Mucosa of gallbladder (tissue), 1 donor: ENCODE results near the gene MED6. TPM values are rescaled to one million over a fixed set of nuclear protein-coding genes. Genes with fewer than 3 reads are reported as not detected.

Experiments
- DNase-seq: peaks from one replicate; pipeline ENCODE4 v3.0.0-alpha.2; 2020; ENCODE audit warnings: low spot score
- total RNA-seq: library from RNA; stranded (reverse); gene quantifications from one replicate; pipeline ENCODE4 v1.2.1, GENCODE V29; 2021
- donor health status: DM: no; HTN: no; CAD: no.

MED6 gene, protein sequence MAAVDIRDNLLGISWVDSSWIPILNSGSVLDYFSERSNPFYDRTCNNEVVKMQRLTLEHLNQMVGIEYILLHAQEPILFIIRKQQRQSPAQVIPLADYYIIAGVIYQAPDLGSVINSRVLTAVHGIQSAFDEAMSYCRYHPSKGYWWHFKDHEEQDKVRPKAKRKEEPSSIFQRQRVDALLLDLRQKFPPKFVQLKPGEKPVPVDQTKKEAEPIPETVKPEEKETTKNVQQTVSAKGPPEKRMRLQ
- 24.2 TPM for total RNA-seq

DNA sequence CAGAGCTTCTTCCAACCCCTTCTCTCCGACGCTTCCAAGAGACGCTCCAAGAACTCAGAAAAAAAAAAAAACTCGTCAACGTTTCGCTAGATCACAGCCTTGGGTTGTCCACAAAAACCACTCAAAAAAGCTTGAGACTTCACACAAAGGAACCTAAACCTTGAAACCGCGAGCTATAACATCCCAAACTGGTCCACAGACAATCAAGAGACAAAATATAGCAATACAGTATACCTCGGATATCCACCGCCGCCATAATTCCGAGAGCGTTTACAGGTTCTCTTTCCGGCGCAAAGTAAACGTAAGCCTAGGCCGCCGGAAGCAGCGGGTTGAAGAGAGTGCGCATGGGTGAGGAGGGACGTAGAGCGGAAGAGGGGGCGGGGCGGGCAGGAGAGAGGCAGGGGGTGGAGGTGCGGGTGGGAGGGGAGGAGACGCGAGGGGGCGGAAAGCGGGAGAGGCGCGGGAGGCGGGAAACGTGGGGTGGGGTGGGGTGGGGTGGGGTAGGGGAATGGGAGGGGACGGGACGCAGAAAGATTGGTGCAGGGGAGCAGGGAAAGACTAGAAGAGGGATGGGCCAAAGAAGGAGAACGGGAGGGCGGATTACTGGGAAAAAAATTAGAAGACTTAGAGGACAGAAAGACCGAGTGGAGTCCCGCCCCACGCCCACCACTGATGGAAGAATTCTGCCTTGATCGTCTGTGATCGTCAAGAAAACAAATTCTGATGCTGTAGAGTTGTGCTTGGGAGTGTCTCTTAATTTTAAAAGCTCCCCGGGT, at the start of gene MED6:
Gene MED6, minus strand, starts transcription at position 274 of the 776 bp plus-strand sequence. Its CDS starts 18 bp downstream, at position 256.
- peak; percentile 96 for DNase-seq

DNA sequence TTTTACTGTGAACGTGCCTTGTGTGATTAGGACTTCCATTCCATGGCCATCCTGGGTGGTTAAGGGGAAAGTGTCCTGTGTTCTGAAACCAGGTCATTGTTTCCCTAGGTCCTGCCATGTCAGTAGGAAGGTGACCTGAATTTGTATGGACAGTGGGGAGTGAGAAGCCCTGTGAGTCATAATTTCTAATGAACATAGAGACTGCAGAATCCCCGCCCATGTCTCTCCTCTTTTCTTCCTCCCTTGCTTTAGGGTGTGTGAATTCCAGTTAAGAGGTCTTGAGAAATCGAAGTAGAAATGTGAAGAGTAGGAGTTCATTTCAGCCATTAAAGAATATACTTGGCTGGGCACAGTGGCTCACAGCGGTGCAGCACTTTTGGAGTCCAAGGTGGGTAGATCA, 49.3 kb upstream of the MED6 start:
- DNase-seq = no peak

DNA sequence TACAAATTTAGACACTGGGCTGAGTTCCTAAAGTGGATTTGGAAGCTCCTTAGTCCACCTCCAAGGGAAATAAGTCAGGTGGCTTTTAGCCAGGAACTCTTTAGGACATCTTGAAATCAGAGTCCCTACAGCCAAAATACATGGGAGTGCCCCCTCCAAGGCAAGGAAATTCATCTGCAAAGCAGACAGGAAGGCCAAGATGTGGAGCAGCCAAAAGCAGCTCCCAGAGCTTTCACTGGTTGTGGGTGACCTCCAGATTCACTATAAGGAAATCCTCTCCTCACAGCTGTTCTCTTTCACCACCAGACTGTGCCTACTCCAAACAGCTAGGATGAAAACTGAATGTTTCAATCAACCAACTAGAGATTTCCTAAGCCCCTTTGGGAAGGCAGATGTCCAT, 47.9 kb upstream of the MED6 start:
- no peak for DNase-seq

DNA sequence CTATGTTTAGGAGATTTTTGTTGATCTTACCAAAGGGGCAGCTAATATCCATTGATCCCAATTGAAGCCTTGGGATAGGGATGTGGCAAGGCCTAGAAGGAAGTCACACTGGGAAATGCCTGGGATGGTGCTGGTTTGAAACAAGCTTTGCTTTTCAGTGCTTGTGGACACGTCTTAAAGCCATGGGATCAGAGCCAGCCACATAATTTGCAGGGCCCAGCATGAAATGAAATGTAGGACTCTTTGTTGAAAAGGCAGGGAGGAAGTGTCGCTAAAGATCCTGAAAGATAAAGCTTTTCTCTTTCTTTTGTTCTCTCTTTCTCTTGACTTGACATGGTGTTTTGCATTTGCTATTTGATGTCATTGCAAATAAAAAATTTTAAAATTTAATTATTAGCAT, 46.2 kb upstream of the MED6 start:
- no peak for DNase-seq

DNA sequence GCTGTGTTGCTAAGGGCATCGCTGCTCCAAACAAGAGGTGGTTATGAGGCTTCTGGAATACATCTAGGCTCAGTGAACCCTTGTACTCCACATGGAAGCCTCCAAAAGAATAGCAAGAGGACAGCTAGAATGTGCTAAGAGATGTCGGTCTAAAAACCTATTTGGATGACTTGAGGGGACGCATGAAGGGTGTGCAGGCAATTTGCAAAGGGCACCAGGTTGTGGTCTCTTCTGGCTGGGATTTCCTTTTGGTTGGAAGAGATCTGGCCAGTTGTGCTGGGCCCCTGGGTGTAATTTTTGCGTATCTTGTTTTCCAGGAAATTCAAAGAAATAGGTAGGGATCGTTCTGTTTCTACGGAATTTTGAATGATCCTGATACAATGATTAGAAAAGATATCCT, 45.4 kb upstream of the MED6 start:
- DNase-seq = no peak

DNA sequence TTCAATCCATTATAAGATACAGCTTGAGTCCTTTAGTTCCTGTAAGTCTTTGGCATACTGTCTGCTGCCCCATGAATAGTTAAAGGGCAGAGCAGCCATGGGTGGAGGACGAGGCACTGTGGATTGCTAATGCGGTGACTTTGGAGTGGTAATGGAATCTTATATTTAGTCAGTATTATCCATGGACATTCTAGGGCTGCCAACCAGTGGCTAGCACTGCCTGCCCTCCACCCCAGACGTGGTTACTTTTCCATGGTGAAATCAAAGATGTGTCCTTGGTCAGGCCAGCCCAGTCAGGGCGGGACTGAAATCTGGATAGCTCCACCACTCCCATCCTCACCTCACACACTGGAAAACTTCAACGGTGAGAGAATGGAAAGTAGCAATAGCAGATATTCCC, 43.5 kb upstream of the MED6 start:
- DNase-seq = no peak

DNA sequence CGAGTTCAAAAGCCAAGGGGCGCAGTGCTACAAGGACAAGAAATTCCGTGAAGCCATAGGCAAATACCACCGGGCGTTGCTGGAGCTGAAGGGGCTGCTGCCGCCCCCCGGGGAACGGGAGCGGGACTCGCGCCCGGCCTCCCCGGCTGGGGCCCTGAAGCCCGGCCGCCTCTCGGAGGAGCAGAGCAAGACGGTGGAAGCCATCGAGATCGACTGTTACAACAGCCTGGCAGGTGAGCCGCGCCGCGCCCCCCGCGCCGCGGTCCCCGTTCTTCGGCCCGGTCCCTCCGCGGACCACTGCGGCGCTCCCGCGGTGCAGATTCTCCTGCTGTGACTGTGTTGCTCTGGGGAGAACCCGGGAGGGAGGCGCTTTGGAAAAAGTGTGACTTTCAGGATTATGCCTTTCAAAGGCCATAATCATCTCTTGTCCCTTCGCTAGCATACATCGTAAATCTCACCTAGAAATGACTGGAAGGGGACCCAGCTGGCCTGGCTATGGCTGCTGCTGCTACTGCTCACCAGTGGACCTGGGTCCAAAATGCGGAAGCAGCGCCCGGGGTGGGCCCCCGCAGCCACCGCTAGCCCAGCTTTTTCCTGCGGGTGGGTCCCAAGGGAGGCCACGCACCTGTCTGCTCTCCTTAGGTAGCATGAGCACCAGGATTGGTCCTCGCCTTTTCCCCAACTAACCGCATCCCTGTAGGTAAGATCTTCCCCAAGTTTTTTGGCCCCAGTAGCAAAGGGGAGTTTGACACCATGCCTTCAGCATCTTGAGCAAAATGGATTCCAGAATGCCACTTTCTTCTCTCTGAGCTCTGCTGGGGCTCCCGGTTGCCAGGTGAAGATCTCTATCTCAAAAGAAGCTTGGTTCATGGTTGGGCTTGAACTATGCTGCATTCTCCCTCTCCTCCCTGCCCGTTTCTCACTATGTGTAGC, 42.1 kb upstream of the MED6 start:
- no peak for DNase-seq

DNA sequence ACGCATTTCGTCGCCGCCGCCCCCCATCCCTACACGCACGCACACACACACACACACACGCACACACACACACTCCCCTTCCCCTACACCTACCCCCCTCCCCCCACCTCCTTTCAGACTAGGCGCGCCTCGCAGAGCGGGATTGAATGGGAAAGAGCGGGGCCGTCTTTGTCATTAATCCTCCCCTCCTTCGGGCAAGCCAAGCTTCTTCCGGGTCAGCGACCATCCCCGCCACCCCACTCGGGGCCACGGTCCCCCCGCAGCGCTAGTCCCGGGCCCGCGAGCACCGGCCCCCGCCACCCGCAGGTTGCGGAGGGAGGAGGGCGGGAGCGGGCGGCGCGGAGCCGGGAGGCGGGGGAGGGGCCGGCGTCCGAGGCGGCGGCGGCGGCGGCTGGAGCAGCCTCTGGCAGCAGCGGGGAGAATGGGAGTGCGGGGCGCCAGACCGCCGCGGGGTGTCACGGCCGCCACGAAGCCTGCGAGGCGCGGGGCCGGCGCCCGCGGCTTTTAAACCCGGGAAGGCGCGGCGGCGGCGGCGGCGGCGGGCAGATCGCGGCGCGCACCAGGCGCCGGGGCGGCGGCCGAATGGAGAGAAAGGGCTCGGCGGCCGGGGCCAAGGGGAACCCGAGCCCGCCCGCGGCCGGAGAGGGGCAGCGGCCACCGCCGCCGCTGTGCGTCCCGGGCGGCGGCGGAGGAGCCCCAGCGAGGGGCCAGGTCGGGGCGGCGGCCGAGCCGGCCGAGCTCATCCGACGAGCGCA, 41.3 kb upstream of the MED6 start, which contains the start of gene TTC9:
Gene TTC9, plus strand, starts transcription at position 369 of the 755 bp plus-strand sequence. Its CDS starts 214 bp downstream, at position 583.
- DNase-seq = no peak

DNA sequence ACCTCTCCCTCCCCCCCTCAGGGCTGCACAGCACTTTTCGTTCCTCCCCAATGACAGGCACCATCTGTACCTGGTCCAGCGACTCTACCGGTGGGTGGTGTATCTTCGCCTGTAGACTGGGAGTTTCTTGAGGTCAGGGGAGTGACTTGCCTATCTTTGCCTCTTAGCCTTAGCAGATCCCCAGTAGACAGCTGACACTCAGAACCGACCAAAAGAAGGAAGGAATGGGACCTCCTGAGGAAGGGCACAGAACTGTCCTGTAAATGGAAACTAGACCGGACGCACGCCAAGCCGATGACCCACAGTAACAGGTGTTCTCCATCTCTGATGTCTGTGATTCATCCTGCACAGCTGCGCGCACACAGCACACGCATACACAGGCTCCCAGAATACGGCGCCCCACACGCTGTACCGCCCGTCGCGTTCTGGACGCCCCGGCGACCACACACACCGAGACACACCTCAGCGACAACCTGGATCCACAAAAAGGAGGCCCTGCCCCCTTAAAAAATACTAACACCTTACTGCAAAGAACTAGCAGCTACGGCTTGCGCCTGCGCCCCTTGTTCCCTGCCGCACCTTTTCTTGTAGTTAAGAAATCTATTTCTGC, 40.6 kb upstream of the MED6 start:
- peak; percentile 36 for DNase-seq

DNA sequence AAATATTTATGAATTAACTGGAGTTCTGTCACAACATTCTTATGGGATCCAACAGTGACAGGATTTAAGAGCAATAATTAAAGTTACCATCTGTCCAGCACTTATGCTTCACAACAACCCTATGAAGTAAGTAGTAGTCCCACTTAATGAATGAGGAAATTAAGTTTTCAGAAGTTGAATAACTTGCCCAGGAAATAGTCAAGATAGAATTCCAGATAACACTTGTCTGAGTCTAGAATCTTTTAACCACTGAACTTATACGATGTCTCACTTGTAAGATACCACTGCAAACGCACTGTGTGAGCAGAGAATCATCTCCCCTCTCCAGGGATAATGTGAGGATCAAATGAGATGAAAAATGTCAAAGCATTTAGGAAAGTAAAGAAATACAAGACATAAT, 38.0 kb upstream of the MED6 start:
- no peak for DNase-seq

DNA sequence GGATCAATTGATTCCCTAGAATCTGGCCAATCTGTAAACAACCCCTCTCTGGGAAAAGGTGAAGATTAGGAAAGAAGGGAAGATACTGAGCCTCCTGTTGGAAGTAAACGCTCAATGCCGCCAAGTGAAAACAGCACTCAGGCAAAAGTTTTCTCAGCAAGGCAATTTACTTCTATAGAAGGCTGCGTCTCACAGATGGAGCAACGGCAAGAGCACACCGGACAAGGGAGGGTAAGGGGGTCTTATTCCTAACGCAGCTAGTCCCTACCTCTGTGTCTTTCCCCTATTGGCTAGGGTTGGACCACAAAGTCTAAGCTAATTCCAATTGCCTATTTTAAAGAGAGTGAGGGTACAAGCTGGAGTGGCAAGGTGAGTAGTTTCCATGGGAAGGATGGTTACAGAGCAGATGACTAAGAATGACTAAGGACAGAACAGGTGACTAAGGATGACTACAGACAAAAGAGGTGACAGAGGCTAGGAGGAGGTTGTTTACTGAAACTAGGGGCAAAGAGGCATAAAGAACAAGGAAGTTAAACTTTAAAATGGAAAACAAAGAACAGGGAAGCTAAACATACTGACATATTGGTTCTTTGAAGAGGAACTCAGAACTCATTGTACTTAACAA, 35.6 kb upstream of the MED6 start:
- DNase-seq = no peak

DNA sequence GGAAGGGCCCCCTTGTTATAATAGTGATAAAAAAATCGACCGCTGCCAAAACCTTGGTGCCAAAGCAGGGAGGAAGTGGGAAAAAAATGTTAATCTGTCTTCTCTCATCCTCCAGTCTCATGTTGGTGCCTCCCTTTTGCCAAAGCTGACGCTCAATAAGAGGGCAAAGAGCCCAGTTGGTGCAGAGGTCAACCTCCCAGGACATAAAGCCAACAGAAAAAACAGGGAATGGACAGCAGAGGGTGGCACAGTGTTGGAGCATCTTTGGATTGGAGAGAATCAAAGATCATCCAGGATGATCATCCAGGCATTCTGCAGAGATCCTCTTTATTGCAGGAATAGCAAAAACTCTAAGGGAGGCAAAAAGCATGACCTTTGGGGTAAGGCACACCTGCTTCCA, 31.5 kb upstream of the MED6 start:
- no peak for DNase-seq

DNA sequence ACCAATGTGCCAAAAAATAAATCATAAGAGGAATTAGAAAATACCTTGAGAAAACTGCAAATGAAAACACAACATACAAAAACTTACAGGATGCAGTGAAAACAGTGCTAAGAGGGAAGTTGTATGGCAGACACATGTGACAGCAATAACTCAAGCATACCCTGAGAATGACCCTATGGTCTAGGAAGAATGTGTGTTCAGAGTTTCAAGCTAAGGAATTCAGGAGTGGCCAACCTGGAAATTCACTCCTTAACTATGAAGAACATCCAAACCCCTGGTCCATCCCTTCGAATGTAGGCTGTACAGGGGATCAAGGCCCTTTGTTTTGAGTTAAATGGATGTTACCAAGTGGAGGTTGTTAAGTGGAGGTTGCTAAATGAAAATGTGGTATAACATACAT, 24.5 kb upstream of the MED6 start:
- DNase-seq = no peak

DNA sequence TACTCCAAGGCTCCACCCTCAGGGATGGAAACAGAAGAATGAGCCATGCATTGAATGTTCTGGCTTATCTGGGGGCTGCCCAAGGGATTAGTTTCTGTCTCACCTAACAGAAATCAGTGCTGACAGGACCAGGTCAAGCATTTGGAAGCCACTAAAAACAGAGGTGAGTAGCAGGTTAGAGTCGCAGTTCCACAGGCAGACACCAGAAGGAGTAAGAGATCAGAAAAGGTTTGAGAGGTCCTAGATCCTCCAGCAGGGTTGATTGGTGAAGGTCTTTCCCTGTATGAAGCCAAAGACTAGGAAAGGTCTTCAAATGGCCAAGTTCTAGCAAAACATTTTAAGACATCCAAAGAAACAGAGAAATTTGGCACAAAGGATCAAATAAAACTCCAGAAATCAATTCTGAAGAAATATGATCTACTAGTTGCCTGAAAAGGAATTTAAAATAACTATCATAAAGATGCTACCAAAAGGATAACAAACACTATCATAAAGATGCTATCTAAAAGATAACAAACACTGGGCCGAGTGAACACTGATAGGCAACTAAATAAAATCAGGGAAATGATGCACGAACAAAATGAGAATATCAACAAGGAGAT, 21.8 kb upstream of the MED6 start:
- DNase-seq = peak; percentile 33

DNA sequence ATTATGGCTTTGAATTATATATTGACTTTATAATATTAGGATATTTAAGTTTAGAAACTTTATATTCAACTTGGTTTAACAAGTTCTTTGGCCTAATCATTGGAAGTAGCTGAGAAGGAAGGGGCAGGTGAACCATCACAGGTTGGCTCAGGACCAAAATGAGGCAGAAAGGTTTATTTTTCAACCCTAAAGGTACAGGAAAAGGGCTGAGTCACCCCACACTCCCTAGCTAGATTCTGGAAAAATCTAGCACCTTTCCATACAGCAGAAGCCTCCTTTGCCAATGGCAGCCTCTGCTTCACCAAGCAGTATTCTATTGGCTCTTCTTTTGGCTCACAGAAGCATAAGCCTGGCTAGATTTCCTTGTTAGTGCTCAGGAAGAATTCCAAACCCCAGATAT, 19.3 kb upstream of the MED6 start:
- no peak for DNase-seq

DNA sequence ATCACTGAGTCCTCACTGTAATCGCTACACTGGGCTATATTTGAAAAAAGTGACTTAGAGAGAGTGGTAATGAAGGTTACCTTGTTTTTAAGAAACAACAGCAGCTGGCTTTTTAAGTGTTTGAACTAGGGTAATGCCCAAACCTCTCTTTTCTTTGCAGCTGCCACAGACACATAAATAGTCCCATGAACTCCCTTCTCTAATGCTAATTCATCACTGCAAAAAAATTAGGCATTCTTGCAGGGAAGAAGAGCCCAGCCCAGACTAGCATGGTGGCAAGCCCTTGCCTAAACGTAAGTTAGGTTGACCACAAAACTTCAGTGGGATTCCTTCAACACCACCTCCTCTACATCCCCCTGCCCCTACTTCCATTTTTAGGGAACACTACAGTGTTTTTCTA, 17.9 kb upstream of the MED6 start:
- no peak for DNase-seq

DNA sequence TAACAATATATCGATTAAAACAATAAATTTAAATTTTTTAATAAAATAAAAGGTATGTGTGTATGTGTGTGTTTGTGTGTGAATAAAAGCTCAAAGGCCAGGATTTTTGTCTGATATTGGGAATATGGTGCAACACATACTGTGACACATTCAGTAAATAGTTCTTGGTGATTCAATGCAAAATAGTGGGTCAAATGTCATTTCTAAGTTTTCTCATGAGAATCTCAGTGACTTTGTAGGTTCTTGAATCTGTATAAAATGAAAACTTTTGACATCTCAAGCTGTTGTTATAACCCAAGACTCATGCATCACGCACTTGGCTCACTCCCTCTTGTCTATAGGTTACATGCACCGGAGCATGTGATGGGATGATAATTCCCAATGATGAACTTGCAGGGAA, 16.2 kb upstream of the MED6 start:
- DNase-seq = no peak

DNA sequence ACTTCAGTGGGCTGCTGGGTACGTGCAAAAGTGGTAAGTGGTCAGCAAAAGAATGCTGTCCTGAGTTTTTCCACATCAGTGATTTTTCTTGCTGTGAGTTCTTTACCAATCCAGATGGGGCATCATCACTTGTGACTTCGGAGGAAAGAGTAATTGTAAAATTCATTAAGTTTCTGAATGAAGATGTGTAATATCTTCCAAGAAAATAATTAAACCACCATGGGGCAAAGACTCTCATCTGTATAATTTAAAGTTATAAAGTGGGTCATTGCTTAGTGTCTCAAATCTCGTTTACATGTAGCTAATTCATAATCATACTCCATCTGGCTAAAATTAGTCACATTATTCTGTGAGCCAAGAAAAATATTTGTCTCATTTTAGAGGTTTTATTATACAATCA, 10.8 kb upstream of the MED6 start:
- no peak for DNase-seq

DNA sequence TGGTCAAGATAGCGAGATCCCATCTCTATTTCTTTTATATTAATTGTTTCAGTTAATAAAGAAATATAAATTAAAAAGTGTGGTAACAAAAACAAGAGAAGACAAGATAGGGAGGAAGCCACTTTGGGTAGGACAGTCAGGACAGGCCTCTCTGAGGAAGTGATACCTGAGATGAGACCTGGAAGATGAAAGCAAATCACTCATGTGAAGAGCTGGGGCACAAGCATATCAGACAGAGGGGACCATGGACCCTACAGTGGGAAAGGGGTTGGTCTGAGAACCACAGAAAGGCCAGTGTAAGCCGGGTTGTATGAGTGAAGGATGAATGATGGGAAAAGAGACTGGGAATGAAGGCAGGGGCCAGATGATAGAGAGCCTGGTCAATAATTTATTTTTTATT, 1.8 kb upstream of the MED6 start:
- no peak for DNase-seq

DNA sequence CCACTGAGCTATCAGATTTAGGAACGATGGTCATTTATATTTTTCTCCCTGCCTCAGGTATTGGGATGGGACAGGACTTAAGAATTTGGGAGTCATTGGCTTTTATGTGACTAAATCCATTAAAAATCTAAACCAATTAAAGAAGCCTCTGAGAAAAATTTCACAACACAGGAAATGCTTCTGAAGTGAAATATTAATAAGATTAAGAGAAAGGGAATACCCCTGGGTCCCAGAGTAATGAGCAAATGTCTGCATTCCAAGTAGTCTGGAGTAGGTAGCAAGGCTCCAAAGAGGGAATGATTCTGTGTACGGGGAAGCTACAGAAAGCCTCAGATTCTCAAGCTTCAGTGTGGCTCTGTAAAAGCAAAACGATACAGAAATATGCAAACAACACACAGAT, 707 bp upstream of the MED6 start:
- no peak for DNase-seq
